H9 (cell line): ENCODE results near the gene PRSS57. TPM values are rescaled to one million over a fixed set of nuclear protein-coding genes. Genes with fewer than 3 reads are reported as not detected.

ENCODE experiments used
- DNase-seq: peaks from one replicate; pipeline ENCODE4 v3.0.0-alpha.2; 2017
- H2AFZ ChIP-seq: one replicate; pipeline ENCODE4 v1.6.1; 2013; ENCODE audit warnings: mild to moderate bottlenecking, low read length, control low read depth, moderate library complexity
- H2AK5ac ChIP-seq: 2 replicates; pipeline ENCODE4 v1.6.1; 2013; ENCODE audit warnings: low read length, control low read depth, mixed read lengths; ENCODE audit not compliant: insufficient read length
- H2BK120ac ChIP-seq: one replicate; pipeline ENCODE4 v1.6.1; 2013; ENCODE audit warnings: low read depth, mild to moderate bottlenecking, low read length, control low read depth, inconsistent platforms; ENCODE audit not compliant: poor library complexity, severe bottlenecking
- H2BK12ac ChIP-seq: 2 replicates; pipeline ENCODE4 v1.6.1; 2013; ENCODE audit warnings: low read length, control low read depth, mixed read lengths, low read depth; ENCODE audit not compliant: insufficient read length
- H2BK15ac ChIP-seq: 2 replicates; pipeline ENCODE4 v1.6.1; 2013; ENCODE audit warnings: low read depth, low read length, control low read depth
- H2BK20ac ChIP-seq: one replicate; pipeline ENCODE4 v1.6.1; 2013; ENCODE audit warnings: low read depth, mild to moderate bottlenecking, low read length, control low read depth, inconsistent platforms; ENCODE audit not compliant: poor library complexity, severe bottlenecking
- H2BK5ac ChIP-seq: 2 replicates; pipeline ENCODE4 v1.6.1; 2013; ENCODE audit warnings: low read length, control low read depth, mixed read lengths; ENCODE audit not compliant: insufficient read length
- H3K14ac ChIP-seq: 2 replicates; pipeline ENCODE4 v1.6.1; 2013; ENCODE audit warnings: low read length, control low read depth; ENCODE audit not compliant: insufficient read depth
- H3K18ac ChIP-seq: 2 replicates; pipeline ENCODE4 v1.6.1; 2013; ENCODE audit warnings: low read depth, mild to moderate bottlenecking, mixed read lengths, low read length, control low read depth; ENCODE audit not compliant: insufficient read length
- H3K23ac ChIP-seq: 2 replicates; pipeline ENCODE4 v1.6.1; 2013; ENCODE audit warnings: low read length, control low read depth, mixed read lengths, low read depth; ENCODE audit not compliant: insufficient read length
- H3K23me2 ChIP-seq: 2 replicates; pipeline ENCODE4 v1.6.1; 2013; ENCODE audit warnings: low read depth, mild to moderate bottlenecking, mixed read lengths, low read length, control low read depth; ENCODE audit not compliant: insufficient read length, poor library complexity, severe bottlenecking
- H3K27ac ChIP-seq: 2 replicates; pipeline ENCODE4 v1.5.1; 2013; ENCODE audit warnings: low read length, control low read depth, mixed read lengths, low read depth; ENCODE audit not compliant: insufficient read length
- H3K27me3 ChIP-seq: 2 replicates; pipeline ENCODE4 v1.6.1; 2013; ENCODE audit warnings: low read length, control low read depth, inconsistent platforms; ENCODE audit not compliant: insufficient read depth
- H3K4ac ChIP-seq: 2 replicates; pipeline ENCODE4 v1.6.1; 2013; ENCODE audit warnings: low read depth, mild to moderate bottlenecking, control low read depth, inconsistent platforms, low read length, moderate library complexity
- H3K4me1 ChIP-seq: 2 replicates; pipeline ENCODE4 v1.6.1; 2013; ENCODE audit warnings: low read length, control low read depth, inconsistent platforms; ENCODE audit not compliant: insufficient read depth
- H3K4me2 ChIP-seq: 2 replicates; pipeline ENCODE4 v1.6.1; 2013; ENCODE audit warnings: low read length, control low read depth, mixed read lengths; ENCODE audit not compliant: insufficient read length, insufficient read depth
- H3K56ac ChIP-seq: 2 replicates; pipeline ENCODE4 v1.6.1; 2013; ENCODE audit warnings: low read depth, mild to moderate bottlenecking, mixed read lengths, low read length, control low read depth; ENCODE audit not compliant: insufficient read length
- H3K79me1 ChIP-seq: 2 replicates; pipeline ENCODE4 v1.6.1; 2013; ENCODE audit warnings: low read depth, mild to moderate bottlenecking, moderate library complexity, low read length, control low read depth, inconsistent platforms; ENCODE audit not compliant: insufficient read depth, poor library complexity, severe bottlenecking
- H3K79me2 ChIP-seq: 2 replicates; pipeline ENCODE4 v1.6.1; 2013; ENCODE audit warnings: low read length, control low read depth, inconsistent platforms; ENCODE audit not compliant: insufficient read depth
- H3K9ac ChIP-seq: 2 replicates; pipeline ENCODE4 v1.6.1; 2013; ENCODE audit warnings: low read length, control low read depth, mixed read lengths; ENCODE audit not compliant: insufficient read length; ENCODE audit errors: extremely low read depth
- H3K9me3 ChIP-seq: one replicate; pipeline ENCODE4 v1.6.1; 2013; ENCODE audit warnings: low read depth, low read length, inconsistent platforms; ENCODE audit not compliant: control insufficient read depth
- H3T11ph ChIP-seq: one replicate; pipeline ENCODE4 v1.6.1; 2013; ENCODE audit warnings: mild to moderate bottlenecking, low read length, control low read depth, inconsistent platforms
- H4K20me1 ChIP-seq: one replicate; pipeline ENCODE4 v1.6.1; 2013; ENCODE audit not compliant: control insufficient read depth, insufficient read length, insufficient read depth
- H4K5ac ChIP-seq: 2 replicates; pipeline ENCODE4 v1.6.1; 2013; ENCODE audit warnings: low read depth, mild to moderate bottlenecking, mixed read lengths, low read length, control low read depth; ENCODE audit not compliant: insufficient read length
- H4K8ac ChIP-seq: replicated peaks from 2 replicates; pipeline ENCODE4 v1.6.1; 2013; ENCODE audit warnings: low read length, control low read depth, mixed read lengths, low read depth; ENCODE audit not compliant: insufficient read length
- H4K91ac ChIP-seq: 2 replicates; pipeline ENCODE4 v1.6.1; 2013; ENCODE audit warnings: low read depth, mild to moderate bottlenecking, moderate library complexity, mixed read lengths, low read length, control low read depth; ENCODE audit not compliant: insufficient read length
- H3K27ac Mint-ChIP-seq, 3 experiments: 2 replicates in 2 of 3; 3 replicates in 1 of 3; pipeline ENCODE4 v1.8.0; 2020 to 2021; ENCODE audit warnings: mixed read lengths in 3 of 3, mild to moderate bottlenecking in 1 of 3, moderate library complexity in 1 of 3
- H3K27me3 Mint-ChIP-seq: 2 replicates; pipeline ENCODE4 v1.8.0; 2021; ENCODE audit warnings: low read depth, mild to moderate bottlenecking, moderate library complexity, mixed read lengths
- H3K36me3 Mint-ChIP-seq, 3 experiments: 2 replicates in 2 of 3; 3 replicates in 1 of 3; pipeline ENCODE4 v1.8.0; 2020 to 2021; ENCODE audit warnings: low read depth in 3 of 3, mixed read lengths in 3 of 3; ENCODE audit not compliant: insufficient read depth in 1 of 3
- H3K4me1 Mint-ChIP-seq, 2 experiments: 2 replicates each; pipeline ENCODE4 v1.8.0; 2020; ENCODE audit warnings: mixed read lengths in 2 of 2
- H3K4me3 Mint-ChIP-seq, 2 experiments: 2 replicates in 1 of 2; 3 replicates in 1 of 2; pipeline ENCODE4 v1.8.0; 2020 to 2021; ENCODE audit warnings: mild to moderate bottlenecking in 2 of 2, mixed read lengths in 2 of 2, moderate library complexity in 1 of 2
- H3K9me3 Mint-ChIP-seq, 2 experiments: 2 replicates in 1 of 2; 3 replicates in 1 of 2; pipeline ENCODE4 v1.8.0; 2020; ENCODE audit warnings: mild to moderate bottlenecking in 2 of 2, mixed read lengths in 2 of 2, moderate library complexity in 1 of 2
- CTCF ChIP-seq: fragments of 200-600 bp; sonication (generic); conservative IDR thresholded peaks from 3 replicates; pipeline ENCODE4 v1.8.0; 2021; ENCODE audit warnings: antibody characterized with exemption, mild to moderate bottlenecking
- WGBS: extraction: QIAGEN DNeasy Blood & Tissue Kit; methylation state at CpG from one replicate; pipeline ENCODE4 v1.1.7; 2013; ENCODE audit warnings: missing lambda C conversion rate, low lambda C conversion rate, mixed read lengths; ENCODE audit not compliant: insufficient read length; ENCODE audit errors: extremely low coverage; 5-methylcytosine and 5-hydroxymethylcytosine counted together
- total RNA-seq: library from RNA; stranded (reverse); gene quantifications from 2 replicates; pipeline ENCODE4 v1.2.1, GENCODE V29; 2021

PRSS57 gene
- total RNA-seq, 1 experiment from 2014 or later, result not detected

- DNase-seq, result no peak
- Mint-ChIP-seq H3K27me3 (no peaks in the 10 kb centered on the region; the same call in 1 of the 2 replicates), H3K9me3 (peaks cover 0 to 3% of the 10 kb centered on the region in 2 experiments; a peak in 3 of 5 replicates), H3K27ac (no peak overlapping the region), H3K4me1 (peaks cover 7 to 9% of the 10 kb centered on the region in 2 experiments; a peak in 3 of 4 replicates), H3K4me3 (no peak overlapping the region), H3K36me3 (peaks cover 2 to 4% (median 3%) of the 10 kb centered on the region in 3 experiments; a peak in 5 of 7 replicates)
- Histone ChIP-seq H3K4ac (no peak overlapping the region), H3K23me2 (no peaks in the 10 kb centered on the region), H3K79me2 (no peaks in the 10 kb centered on the region), H4K20me1 (no peaks in the 10 kb centered on the region), H2AFZ (no peak overlapping the region), H2BK20ac (no peak overlapping the region), H3K27ac (no peak overlapping the region), H3K14ac (peak overlapping the region; percentile 57), H3K9ac (no peak overlapping the region), H2BK12ac (no peak overlapping the region), H3K4me2 (no peak overlapping the region), H3K9me3 (no peaks in the 10 kb centered on the region), H3K23ac (no peak overlapping the region), H4K8ac (no peak overlapping the region), H3K56ac (no peak overlapping the region), H2BK5ac (no peak overlapping the region), H4K91ac (no peak overlapping the region), H3K18ac (no peak overlapping the region), H2AK5ac (no peak overlapping the region), H4K5ac (no peak overlapping the region), H3K4me1 (no peaks in the 10 kb centered on the region), H2BK15ac (no peak overlapping the region), H3T11ph (no peak overlapping the region), H2BK120ac (no peak overlapping the region), H3K27me3 (no peaks in the 10 kb centered on the region), H3K79me1 (no peaks in the 10 kb centered on the region)
- TF ChIP-seq CTCF, result no peak
- no CpG with 5 or more reads among the region's 58 CpGs for WGBS
Observed at GRCh38 chr19:720345-721160, 25.3 kb upstream of the PRSS57 start.
